Sigmoid colon (tissue), 7 donors: ENCODE data around the gene MALAT1. TPM values are rescaled to one million over a fixed set of nuclear protein-coding genes. Genes with fewer than 3 reads are reported as not detected.

Source experiments
- DNase-seq: peaks from one replicate; pipeline ENCODE4 v3.0.0-alpha.2; 2019
- H3K27ac ChIP-seq, 4 donors: fragments of 200-600 bp; sonication (generic); one replicate each; pipeline ENCODE4 v1.5.1; 2016 to 2019; ENCODE audit warnings: mild to moderate bottlenecking in 1 of 4
- H3K27me3 ChIP-seq, 3 donors: fragments of 200-600 bp; sonication (generic); one replicate each; pipeline ENCODE4 v1.5.1; 2019; ENCODE audit warnings: mild to moderate bottlenecking in 1 of 3
- H3K36me3 ChIP-seq, 4 donors: fragments of 200-600 bp; sonication (generic); one replicate each; pipeline ENCODE4 v1.5.1; 2016 to 2019
- H3K4me1 ChIP-seq, 4 donors: fragments of 200-600 bp; sonication (generic); one replicate each; pipeline ENCODE4 v1.5.1; 2017 to 2019
- H3K4me3 ChIP-seq, 4 donors: fragments of 200-600 bp; sonication (generic); one replicate each; pipeline ENCODE4 v1.5.1; 2017 to 2019; ENCODE audit warnings: mild to moderate bottlenecking in 2 of 4, moderate library complexity in 1 of 4
- H3K9me3 ChIP-seq, 4 donors: fragments of 200-600 bp in 3 of 4; sonication (generic) in 3 of 4; one replicate each; pipeline versions ENCODE4 v1.5.1 to v1.6.1; 2013 to 2019
- EP300 ChIP-seq, 4 donors: sonication (generic); formaldehyde crosslinking; IDR thresholded peaks; one replicate each; pipeline ENCODE4 v1.6.1; 2017; ENCODE audit warnings: antibody characterized with exemption in 4 of 4
- POLR2A ChIP-seq, 2 donors: fragments of 450-650 bp; IDR thresholded peaks; one replicate each; pipeline ENCODE4 v1.6.1; 2016; ENCODE audit warnings: antibody characterized with exemption in 2 of 2, mild to moderate bottlenecking in 2 of 2, moderate library complexity in 2 of 2
- POLR2AphosphoS5 ChIP-seq, 4 donors: sonication (generic); formaldehyde crosslinking; IDR thresholded peaks; one replicate each; pipeline ENCODE4 v1.6.1; 2017; ENCODE audit warnings: antibody characterized with exemption in 4 of 4
- WGBS, 2 donors: extraction: QIAGEN DNeasy Blood & Tissue Kit; methylation state at CpG; one replicate each; pipeline ENCODE4 v1.1.7; 2013; 5-methylcytosine and 5-hydroxymethylcytosine counted together
- intact Hi-C: fragments of 100-400 bp; cut with DNase I; formaldehyde crosslinking; loops from one replicate; pipeline ENCODE4 v1.15.1; 2023
- polyA plus RNA-seq, 3 donors: library from polyadenylated mRNA; stranded (reverse); fragments of 200-250 nt; gene quantifications; one replicate each; pipeline ENCODE4 v1.2.3, GENCODE V29; 2013
- total RNA-seq, 4 donors: library from RNA; depleted of rRNA; stranded (reverse); fragments of >200 nt; gene quantifications; one replicate each; pipeline ENCODE4 v1.1.0, GENCODE V29; 2016
- TF ChIP-seq, protein P1 (sequence below), 4 experiments: fragments of 450-650 bp in 3 of 4; fragments of 200-600 bp in 1 of 4; IDR thresholded peaks; one replicate each; pipeline ENCODE4 v1.5.1; 2016 to 2019; ENCODE audit warnings: antibody characterized with exemption in 4 of 4, mild to moderate bottlenecking in 3 of 4, moderate library complexity in 2 of 4
- donor health status: healthy with polysubstance abuse.
- donor health status: Bipolar disorder and iron deficiency.
- donor health status: healthy.

MALAT1 gene
- total and polyA plus RNA-seq, 7 donors = 6.6 to 32,672 (median 10,511) TPM

DNA sequence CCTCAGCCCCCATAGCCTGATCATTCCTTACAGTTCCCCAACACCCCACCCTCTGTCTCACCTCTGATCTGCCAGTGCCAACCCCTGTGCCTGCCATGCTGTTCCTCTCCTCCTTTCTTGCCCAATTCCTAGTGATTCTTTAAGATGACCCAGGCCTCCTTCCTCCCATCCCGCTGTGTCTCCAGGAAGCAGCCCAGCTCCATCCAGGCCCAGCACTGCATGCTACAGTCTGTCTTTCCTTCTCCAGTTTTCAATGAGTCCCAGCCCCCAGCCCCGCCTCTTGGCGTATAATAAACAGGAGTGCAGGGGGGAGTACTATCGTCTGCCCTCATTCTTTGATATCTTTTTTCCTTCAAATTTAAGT is 47.0 kb downstream of the MALAT1 start:
- peak overlapping the region; percentile 63 to 79 (median 66) for H3K27ac ChIP-seq
- H3K27me3 ChIP-seq = no peaks in the 10 kb centered on the region
- 13 to 42% methylated on average over 4 of the region's 4 CpGs for WGBS, 2 donors
- peak overlapping the region in 2 of 4 donors; percentile 10 to 34 for H3K4me3 ChIP-seq
- no peaks in the 10 kb centered on the region for H3K9me3 ChIP-seq
- intact Hi-C loops = no loop called here
- TF ChIP-seq EP300 (IDR thresholded peaks at IDR 0.05) = no peak
- TF ChIP-seq, protein P1, sequence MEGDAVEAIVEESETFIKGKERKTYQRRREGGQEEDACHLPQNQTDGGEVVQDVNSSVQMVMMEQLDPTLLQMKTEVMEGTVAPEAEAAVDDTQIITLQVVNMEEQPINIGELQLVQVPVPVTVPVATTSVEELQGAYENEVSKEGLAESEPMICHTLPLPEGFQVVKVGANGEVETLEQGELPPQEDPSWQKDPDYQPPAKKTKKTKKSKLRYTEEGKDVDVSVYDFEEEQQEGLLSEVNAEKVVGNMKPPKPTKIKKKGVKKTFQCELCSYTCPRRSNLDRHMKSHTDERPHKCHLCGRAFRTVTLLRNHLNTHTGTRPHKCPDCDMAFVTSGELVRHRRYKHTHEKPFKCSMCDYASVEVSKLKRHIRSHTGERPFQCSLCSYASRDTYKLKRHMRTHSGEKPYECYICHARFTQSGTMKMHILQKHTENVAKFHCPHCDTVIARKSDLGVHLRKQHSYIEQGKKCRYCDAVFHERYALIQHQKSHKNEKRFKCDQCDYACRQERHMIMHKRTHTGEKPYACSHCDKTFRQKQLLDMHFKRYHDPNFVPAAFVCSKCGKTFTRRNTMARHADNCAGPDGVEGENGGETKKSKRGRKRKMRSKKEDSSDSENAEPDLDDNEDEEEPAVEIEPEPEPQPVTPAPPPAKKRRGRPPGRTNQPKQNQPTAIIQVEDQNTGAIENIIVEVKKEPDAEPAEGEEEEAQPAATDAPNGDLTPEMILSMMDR (IDR thresholded peaks at IDR 0.05) = no peak
- no peak for TF ChIP-seq POLR2A (IDR thresholded peaks at IDR 0.05)
- TF ChIP-seq POLR2AphosphoS5 (IDR thresholded peaks at IDR 0.05) = no peak
- H3K36me3 ChIP-seq = peaks cover 1 to 44% (median 18%) of the 10 kb centered on the region in 4 donors
- H3K4me1 ChIP-seq = peaks cover 0 to 26% (median 21%) of the 10 kb centered on the region in 4 donors
- no peak for DNase-seq

DNA sequence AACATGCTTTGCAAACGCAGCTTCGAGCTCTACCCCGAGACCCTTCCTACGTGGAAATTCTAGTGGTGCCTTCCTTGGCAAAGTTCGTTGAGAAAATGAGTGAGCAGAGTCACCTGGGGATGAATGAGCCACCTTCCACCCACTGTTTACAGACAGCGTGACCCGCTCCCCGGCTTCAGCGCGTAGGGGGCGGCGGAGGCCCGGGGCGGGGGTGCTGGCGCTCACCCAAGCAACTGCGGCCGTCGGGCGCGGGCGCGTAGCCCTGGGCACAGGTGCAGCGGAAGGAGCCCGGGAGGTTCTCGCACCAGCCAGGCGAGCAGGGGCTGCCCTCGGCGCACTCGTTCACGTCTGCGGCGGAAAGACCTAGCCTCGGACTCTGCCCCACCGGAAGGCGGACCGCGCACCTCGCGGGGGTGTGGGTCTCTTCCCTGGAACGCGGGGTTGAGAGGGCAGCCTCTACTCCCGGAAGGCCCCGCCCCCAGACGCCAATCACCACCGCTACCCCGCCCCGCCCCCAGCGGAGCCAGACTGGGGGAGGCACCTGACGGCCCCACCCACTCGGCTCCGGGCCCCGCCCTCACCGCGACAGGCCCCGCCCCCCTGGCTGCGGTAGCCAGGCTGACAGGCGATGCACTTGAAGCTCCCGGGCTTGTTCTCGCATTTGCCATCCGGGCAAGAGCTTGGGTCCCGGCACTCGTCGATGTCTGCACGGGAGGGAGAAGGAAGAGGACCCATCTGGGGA is 47.5 kb downstream of the MALAT1 start:
- H3K36me3 ChIP-seq = peaks cover 5 to 50% (median 23%) of the 10 kb centered on the region in 4 donors
- peak overlapping the region in 3 of 4 donors; percentile 10 to 34 (median 24) for H3K4me3 ChIP-seq
- H3K4me1 ChIP-seq = peaks cover 0 to 20% (median 16%) of the 10 kb centered on the region in 4 donors
- WGBS, 2 donors = 8 to 19% methylated on average over 64 of the region's 64 CpGs
- H3K9me3 ChIP-seq = no peaks in the 10 kb centered on the region
- peak overlapping the region; percentile 63 to 79 (median 66) for H3K27ac ChIP-seq
- peak; percentile 90 for DNase-seq
- intact Hi-C loops = no loop called here
- H3K27me3 ChIP-seq = no peaks in the 10 kb centered on the region
- TF ChIP-seq EP300 (IDR thresholded peaks at IDR 0.05) (no peak), POLR2AphosphoS5 (IDR thresholded peaks at IDR 0.05) (peak in 1 of 4 donors; percentile 30), POLR2A (IDR thresholded peaks at IDR 0.05) (no peak)
- TF ChIP-seq, protein P1 (IDR thresholded peaks at IDR 0.05) = no peak

DNA sequence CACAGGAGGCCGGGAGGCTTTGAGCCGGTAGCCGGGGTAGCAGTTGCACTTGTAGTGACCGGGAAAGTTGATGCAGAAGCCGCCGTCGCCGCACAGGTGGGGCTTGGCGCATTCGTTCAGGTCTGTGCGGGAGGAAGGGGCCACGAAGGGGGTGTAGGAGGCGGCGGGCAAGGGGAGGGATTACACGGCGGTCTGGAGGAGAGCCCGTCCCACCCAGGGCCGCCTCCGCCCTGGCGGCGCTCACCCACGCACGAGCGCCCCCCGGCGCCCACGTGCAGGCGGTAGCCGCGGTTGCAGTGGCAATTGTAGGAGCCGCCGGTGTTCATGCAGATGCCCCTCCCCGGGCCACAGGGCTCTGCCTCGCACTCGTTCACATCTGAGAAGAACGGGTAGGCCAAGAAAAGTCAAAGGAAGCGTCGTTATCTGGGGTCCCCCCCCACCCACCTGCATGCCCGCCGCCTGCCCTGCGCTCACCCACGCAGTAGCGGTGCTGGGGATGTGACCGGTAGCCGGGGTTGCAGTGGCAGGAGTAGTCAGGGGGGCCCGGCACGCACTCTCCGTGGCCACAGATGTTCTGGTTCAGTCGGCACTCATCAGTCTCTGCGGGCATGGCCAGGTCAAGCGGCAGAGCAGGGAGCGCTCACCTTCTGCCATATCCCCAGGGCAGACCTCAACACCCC is 48.7 kb downstream of the MALAT1 start:
- DNase-seq = no peak
- TF ChIP-seq, protein P1 (IDR thresholded peaks at IDR 0.05) = no peak
- no peak for TF ChIP-seq POLR2A (IDR thresholded peaks at IDR 0.05)
- TF ChIP-seq EP300 (IDR thresholded peaks at IDR 0.05) = no peak
- no peak for TF ChIP-seq POLR2AphosphoS5 (IDR thresholded peaks at IDR 0.05)
- H3K9me3 ChIP-seq = no peaks in the 10 kb centered on the region
- H3K27ac ChIP-seq = peak overlapping the region in 2 of 4 donors; percentile 65 to 79
- no peak overlapping the region for H3K4me3 ChIP-seq
- WGBS, 2 donors = 83 to 89% methylated on average over 52 of the region's 52 CpGs
- H3K4me1 ChIP-seq = peaks cover 0 to 23% (median 10%) of the 10 kb centered on the region in 4 donors
- peaks cover 5 to 59% (median 28%) of the 10 kb centered on the region in 4 donors for H3K36me3 ChIP-seq
- H3K27me3 ChIP-seq = no peaks in the 10 kb centered on the region
- intact Hi-C loops = no loop called here

DNA sequence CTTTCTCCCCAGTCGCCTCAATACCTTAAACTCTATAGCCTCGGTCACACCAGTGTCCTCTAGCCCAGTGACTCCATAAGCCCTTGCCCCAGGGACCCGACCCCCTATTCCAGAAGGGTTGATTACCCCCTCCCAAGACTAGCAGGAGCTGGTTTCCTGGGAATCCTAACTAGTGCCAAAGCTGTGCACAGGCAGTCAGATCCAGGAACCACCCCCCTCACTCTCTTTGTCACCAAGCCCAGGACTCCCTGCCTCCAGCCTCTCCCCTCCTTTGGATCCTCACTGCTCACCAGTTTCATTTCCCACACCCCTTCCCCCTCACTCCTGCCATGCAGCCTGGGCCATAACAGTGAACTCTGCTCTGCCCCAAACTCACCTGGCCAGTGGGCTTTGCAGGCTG is 49.5 kb downstream of the MALAT1 start:
- intact Hi-C loops = no loop called here
- H3K36me3 ChIP-seq = peaks cover 7 to 59% (median 31%) of the 10 kb centered on the region in 4 donors
- H3K4me3 ChIP-seq = no peak overlapping the region
- no peaks in the 10 kb centered on the region for H3K9me3 ChIP-seq
- DNase-seq = no peak
- no peak overlapping the region for H3K27ac ChIP-seq
- 86 to 90% methylated on average over 3 of the region's 3 CpGs for WGBS, 2 donors
- TF ChIP-seq POLR2A (IDR thresholded peaks at IDR 0.05) (no peak), EP300 (IDR thresholded peaks at IDR 0.05) (no peak), POLR2AphosphoS5 (IDR thresholded peaks at IDR 0.05) (no peak)
- TF ChIP-seq, protein P1 (IDR thresholded peaks at IDR 0.05) = no peak
- no peaks in the 10 kb centered on the region for H3K27me3 ChIP-seq
- H3K4me1 ChIP-seq = peaks cover 0 to 24% (median 10%) of the 10 kb centered on the region in 4 donors
